HepG2 (cell line): ENCODE measurements around the gene ANKRD17. TPM values are rescaled to one million over a fixed set of nuclear protein-coding genes. Genes with fewer than 3 reads are reported as not detected.

ENCODE experiments used
- ATAC-seq: fragments of 200-7000 bp; cut with Tn5 transposase; 3 replicates; pipeline ENCODE4 v1.9.1; 2020; ENCODE audit warnings: mild to moderate bottlenecking, moderate library complexity
- BruUV-seq: library from RNA; stranded (reverse); fragments of 400-500 nt; replicated peaks from 2 replicates; lab custom pipeline; 2021; lab: Mats Ljungman, UMichigan
- CTCF ChIA-PET: fragments of 300-600 bp; formaldehyde crosslinking; extraction: SDS; loops from one replicate; lab custom pipeline; 2021; ENCODE audit warnings: low total read pairs, inconsistent platforms, low intra/inter-chr PET ratio; lab: Yijun Ruan, JAX
- POLR2A ChIA-PET: fragments of 350-600 bp; sonication (Branson Sonifier 250); formaldehyde crosslinking; loops from one replicate; lab custom pipeline; 2020; ENCODE audit warnings: antibody characterized with exemption, inconsistent platforms; lab: Yijun Ruan, JAX
- DNase-seq: peaks from one replicate; pipeline ENCODE4 v3.0.0-alpha.2; 2015; ENCODE audit warnings: low spot score
- FAIRE-seq: peaks from 3 replicates; lab custom pipeline; 2011; peaks lifted over from hg19 to GRCh38; lab: Jason Lieb, UNC
- H2AFZ ChIP-seq: one replicate; pipeline ENCODE4 v1.6.1; 2011; ENCODE audit warnings: low read length, inconsistent platforms
- H3K27ac ChIP-seq: fragments of 300-600 bp; 3 replicates; pipeline ENCODE4 v1.8.0; 2011; ENCODE audit warnings: mixed run types, mild to moderate bottlenecking, mixed read lengths, low read length, inconsistent platforms; ENCODE audit not compliant: insufficient read depth; ENCODE audit errors: extremely low read length
- H3K27me3 ChIP-seq, 2 experiments: fragments of 200-600 bp in 1 of 2; 2 replicates in 1 of 2; 3 replicates in 1 of 2; pipeline versions ENCODE4 v1.6.0 to v1.8.0; 2011; ENCODE audit warnings: low read length in 2 of 2, mild to moderate bottlenecking in 2 of 2, moderate library complexity in 2 of 2, inconsistent platforms in 1 of 2; ENCODE audit not compliant: insufficient read depth in 2 of 2, control insufficient read depth in 1 of 2
- H3K36me3 ChIP-seq, 2 experiments: fragments of 200-600 bp in 1 of 2; replicated peaks in 1 of 2; 2 replicates in 1 of 2; 3 replicates in 1 of 2; pipeline versions ENCODE4 v1.5.1 to v1.8.0; 2011; ENCODE audit warnings: low read length in 2 of 2, inconsistent platforms in 1 of 2; ENCODE audit not compliant: insufficient read depth in 2 of 2, control insufficient read depth in 1 of 2
- H3K4me1 ChIP-seq: 2 replicates; pipeline ENCODE4 v1.5.1; 2012; ENCODE audit warnings: low read length, inconsistent platforms; ENCODE audit not compliant: insufficient read depth
- H3K4me2 ChIP-seq: 2 replicates; pipeline ENCODE4 v1.6.0; 2011; ENCODE audit warnings: low read depth, low read length, inconsistent platforms
- H3K4me3 ChIP-seq, 3 experiments: fragments of 200-600 bp in 1 of 3; sonication (generic), shearing (Covaris generic) in 1 of 3; replicated peaks in 1 of 3; 2 replicates each; pipeline ENCODE4 v1.5.1; 2011 to 2016; ENCODE audit warnings: low read length in 3 of 3, inconsistent platforms in 2 of 3, low read depth in 2 of 3, mild to moderate bottlenecking in 2 of 3, control low read depth in 1 of 3, mixed read lengths in 1 of 3; ENCODE audit not compliant: insufficient read depth in 1 of 3
- H3K79me2 ChIP-seq: one replicate; pipeline ENCODE4 v1.6.1; 2011; ENCODE audit warnings: low read length, inconsistent platforms; ENCODE audit not compliant: insufficient read depth
- H3K9ac ChIP-seq: 2 replicates; pipeline ENCODE4 v1.6.0; 2011; ENCODE audit warnings: mild to moderate bottlenecking, low read depth, low read length, inconsistent platforms; ENCODE audit not compliant: insufficient read depth
- H3K9me3 ChIP-seq: 2 replicates; pipeline ENCODE4 v1.5.1; 2012; ENCODE audit warnings: mild to moderate bottlenecking, low read length
- H4K20me1 ChIP-seq: 2 replicates; pipeline ENCODE4 v1.6.0; 2011; ENCODE audit warnings: inconsistent platforms, mild to moderate bottlenecking, low read length, moderate library complexity; ENCODE audit not compliant: insufficient read depth
- ATF7 ChIP-seq, 2 experiments: fragments of 450-650 bp in 1 of 2; sonication (generic) in 1 of 2; formaldehyde crosslinking in 1 of 2; IDR thresholded peaks; 2 replicates each; pipeline versions ENCODE4 v1.4.0 to v1.6.1; 2016 to 2020; ENCODE audit warnings: antibody characterized with exemption in 1 of 2, mild to moderate bottlenecking in 1 of 2, missing genetic modification reagents in 1 of 2
- CCDC6 ChIP-seq: sonication (generic); formaldehyde crosslinking; IDR thresholded peaks from 2 replicates; pipeline ENCODE4 v1.8.1; 2022; ENCODE audit warnings: mild to moderate bottlenecking, missing genetic modification reagents, moderate library complexity
- EED ChIP-seq: sonication (generic); formaldehyde crosslinking; IDR thresholded peaks from 2 replicates; pipeline ENCODE4 v1.5.0; 2020; ENCODE audit warnings: mild to moderate bottlenecking, missing genetic modification reagents
- FIP1L1 ChIP-seq: fragments of 200-400 bp; formaldehyde crosslinking; IDR thresholded peaks from 2 replicates; pipeline ENCODE4 v1.6.1; 2018; ENCODE audit warnings: low read depth, mild to moderate bottlenecking, low read length, moderate library complexity, borderline replicate concordance; ENCODE audit not compliant: insufficient read depth
- HMG20A ChIP-seq: IDR thresholded peaks from 2 replicates; pipeline ENCODE4 v1.6.1; 2016; ENCODE audit warnings: borderline replicate concordance
- MXI1 ChIP-seq: IDR thresholded peaks from 3 replicates; pipeline ENCODE4 v1.6.1; 2012; ENCODE audit warnings: low read depth, low read length, inconsistent platforms, borderline replicate concordance
- PITX1 ChIP-seq: sonication (generic); formaldehyde crosslinking; IDR thresholded peaks from 2 replicates; pipeline ENCODE4 v1.5.1; 2020; ENCODE audit warnings: mild to moderate bottlenecking, missing genetic modification reagents
- RBM39 ChIP-seq: fragments of 200-400 bp; formaldehyde crosslinking; IDR thresholded peaks from one replicate; pipeline ENCODE4 v1.6.1; 2018; ENCODE audit warnings: antibody characterized with exemption, mild to moderate bottlenecking, low read depth, low read length; ENCODE audit not compliant: poor library complexity, severe bottlenecking
- SNAI1 ChIP-seq: sonication (generic); formaldehyde crosslinking; IDR thresholded peaks from 2 replicates; pipeline ENCODE4 v1.5.0; 2020; ENCODE audit warnings: mild to moderate bottlenecking, missing genetic modification reagents, borderline replicate concordance
- TRIM22 ChIP-seq: fragments of 450-650 bp; IDR thresholded peaks from 2 replicates; pipeline ENCODE4 v1.6.1; 2017
- ZFAT ChIP-seq: sonication (generic); formaldehyde crosslinking; conservative IDR thresholded peaks from 2 replicates; pipeline ENCODE4 v1.8.1; 2023; ENCODE audit warnings: missing genetic modification reagents, inconsistent platforms
- ZNF274 ChIP-seq: sonication (generic); formaldehyde crosslinking; IDR thresholded peaks from 2 replicates; pipeline ENCODE4 v1.5.1; 2020; ENCODE audit warnings: mild to moderate bottlenecking, missing genetic modification reagents
- ZNF333 ChIP-seq: sonication (generic); formaldehyde crosslinking; IDR thresholded peaks from 2 replicates; pipeline ENCODE4 v1.4.0; 2020; ENCODE audit warnings: mild to moderate bottlenecking, missing genetic modification reagents, borderline replicate concordance
- ZNF382 ChIP-seq: sonication (generic); formaldehyde crosslinking; IDR thresholded peaks from 2 replicates; pipeline ENCODE4 v1.5.0; 2020; ENCODE audit warnings: missing genetic modification reagents, mild to moderate bottlenecking, borderline replicate concordance
- ZNF557 ChIP-seq: sonication (generic); formaldehyde crosslinking; IDR thresholded peaks from 2 replicates; pipeline ENCODE4 v1.4.0; 2020; ENCODE audit warnings: missing genetic modification reagents
- ZNF770 ChIP-seq: sonication (generic); formaldehyde crosslinking; IDR thresholded peaks from 2 replicates; pipeline ENCODE4 v1.5.0; 2020; ENCODE audit warnings: mild to moderate bottlenecking, missing genetic modification reagents
- WGBS: methylation state at CpG from one replicate; pipeline ENCODE4 v1.1.6; 2017; ENCODE audit warnings: low lambda C conversion rate; 5-methylcytosine and 5-hydroxymethylcytosine counted together
- in situ Hi-C: cut with HindIII; loops from 2 replicates; pipeline ENCODE4 v1.10.0; 2017; ENCODE audit warnings: low pct_unique_long_range_greater_than_20kb; ENCODE audit not compliant: extremely low pct_ligation_motif_present
- intact Hi-C: fragments of 100-400 bp; cut with micrococcal nuclease; formaldehyde crosslinking; loops from one replicate; pipeline ENCODE4 v1.10.0; 2022; ENCODE audit not compliant: unreplicated experiment
- polyA plus RNA-seq, 8 experiments: library from polyadenylated mRNA; depleted of rRNA in 3 of 8; stranded (reverse) in 7 of 8; unstranded in 1 of 8; fragments of >200 nt; fragmentation: Illumina TruSeq in 4 of 8; extraction: Trizol in 4 of 8; gene quantifications; 2 replicates each; pipeline versions ENCODE4 v1.2.1 to v1.2.3, GENCODE V29; 2011 to 2016; ENCODE audit warnings: low read depth in 4 of 8, missing spikeins in 1 of 8, mixed read lengths in 1 of 8; ENCODE audit not compliant: insufficient read depth in 1 of 8
- total RNA-seq, 5 experiments: library from RNA; depleted of rRNA; stranded (reverse); fragments of >200 nt; fragmentation: Illumina TruSeq; extraction: Trizol; gene quantifications; 2 replicates each; pipeline ENCODE4 v1.2.3, GENCODE V29; 2016; ENCODE audit warnings: low read depth in 1 of 5

ANKRD17 gene
- total and polyA plus RNA-seq, 2 of the 13 experiments (the other 11 are each of a cell fraction or from before 2014, with no cell fraction given) = 55.7 to 61.1 TPM

GRCh38 chr4:73034896-73035295 lies 223.7 kb downstream of the ANKRD17 start:
- Histone ChIP-seq H3K4me3 (no peak overlapping the region), H4K20me1 (no peaks in the 10 kb centered on the region), H3K27ac (no peak overlapping the region), H3K4me1 (no peaks in the 10 kb centered on the region), H3K27me3 (no peaks in the 10 kb centered on the region), H3K79me2 (no peaks in the 10 kb centered on the region), H3K9me3 (peaks cover 11% of the 10 kb centered on the region), H3K4me2 (no peak overlapping the region), H3K36me3 (no peaks in the 10 kb centered on the region), H3K9ac (no peak overlapping the region), H2AFZ (no peak overlapping the region)
- CTCF ChIA-PET = no interaction called here
- FAIRE-seq (no peak), ATAC-seq (no peak), DNase-seq (no peak)
- no TSS peak for BruUV-seq
- POLR2A ChIA-PET = no interaction called here
- intact Hi-C loops (no loop called here), in situ Hi-C loops (no loop called here)
- WGBS = 50% methylated on average over 2 of the region's 2 CpGs
- TF ChIP-seq ZNF333 (CRISPR knock-in tag) = no peak
- no peak for TF ChIP-seq RBM39
- no peak for TF ChIP-seq TRIM22
- TF ChIP-seq CCDC6 = no peak
- no peak for TF ChIP-seq FIP1L1
- TF ChIP-seq ZNF274 (CRISPR knock-in tag) = no peak

GRCh38 chr4:73028621-73029020 lies 230.0 kb downstream of the ANKRD17 start:
- Histone ChIP-seq H3K79me2 (no peaks in the 10 kb centered on the region), H3K9me3 (no peaks in the 10 kb centered on the region), H3K27me3 (no peaks in the 10 kb centered on the region), H3K36me3 (no peaks in the 10 kb centered on the region), H3K4me2 (no peak overlapping the region), H3K4me3 (no peak overlapping the region), H3K9ac (no peak overlapping the region), H4K20me1 (no peaks in the 10 kb centered on the region), H3K4me1 (no peaks in the 10 kb centered on the region), H2AFZ (no peak overlapping the region), H3K27ac (no peak overlapping the region)
- intact Hi-C loops (no loop called here), in situ Hi-C loops (no loop called here)
- POLR2A ChIA-PET = no interaction called here
- FAIRE-seq (no peak), ATAC-seq (no peak), DNase-seq (no peak)
- 0% methylated on average over 5 of the region's 5 CpGs for WGBS
- CTCF ChIA-PET = no interaction called here
- no TSS peak for BruUV-seq
- TF ChIP-seq ZNF382 (CRISPR knock-in tag) = no peak
- no peak for TF ChIP-seq PITX1 (CRISPR knock-in tag)
- TF ChIP-seq HMG20A (CRISPR knock-in tag) = no peak
- TF ChIP-seq SNAI1 (CRISPR knock-in tag) = no peak
- TF ChIP-seq ZFAT (CRISPR knock-in tag) = no peak
- TF ChIP-seq ZNF770 (CRISPR knock-in tag) = no peak
- no peak for TF ChIP-seq ZNF557 (CRISPR knock-in tag)
- no peak for TF ChIP-seq EED
- no peak for TF ChIP-seq MXI1
- no peak for TF ChIP-seq ATF7 (IDR thresholded peaks at IDR 0.05)
- no peak for TF ChIP-seq ATF7 (CRISPR knock-in tag; IDR thresholded peaks at IDR 0.05)
